Measurements from ENCODE around the gene ARHGAP21. TPM values are rescaled to one million over a fixed set of nuclear protein-coding genes. Genes with fewer than 3 reads are reported as not detected.

The ARHGAP21 gene
- total RNA-seq, 1 donor from 2014 or later = 30.0 TPM

DNA sequence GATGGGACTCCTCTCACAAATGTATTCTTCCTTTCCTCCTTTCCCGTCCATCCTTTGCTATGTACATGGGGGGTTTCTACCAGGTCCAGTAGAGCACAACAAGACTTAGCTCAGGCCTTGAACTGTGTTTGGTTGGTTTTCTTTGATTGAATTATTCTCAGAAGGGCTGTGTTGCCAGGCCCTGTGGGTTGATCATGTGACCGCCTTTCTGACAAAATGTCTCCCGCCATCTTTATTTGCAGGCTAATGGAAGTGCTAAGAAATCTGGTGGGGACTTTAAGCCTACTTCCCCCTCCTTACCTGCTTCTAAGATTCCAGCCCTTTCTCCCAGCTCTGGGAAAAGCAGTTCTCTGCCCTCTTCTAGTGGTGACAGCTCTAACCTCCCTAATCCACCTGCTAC lies 178.1 kb downstream of the ARHGAP21 start:
- intact Hi-C loops (cut with micrococcal nuclease) = no loop called here

DNA sequence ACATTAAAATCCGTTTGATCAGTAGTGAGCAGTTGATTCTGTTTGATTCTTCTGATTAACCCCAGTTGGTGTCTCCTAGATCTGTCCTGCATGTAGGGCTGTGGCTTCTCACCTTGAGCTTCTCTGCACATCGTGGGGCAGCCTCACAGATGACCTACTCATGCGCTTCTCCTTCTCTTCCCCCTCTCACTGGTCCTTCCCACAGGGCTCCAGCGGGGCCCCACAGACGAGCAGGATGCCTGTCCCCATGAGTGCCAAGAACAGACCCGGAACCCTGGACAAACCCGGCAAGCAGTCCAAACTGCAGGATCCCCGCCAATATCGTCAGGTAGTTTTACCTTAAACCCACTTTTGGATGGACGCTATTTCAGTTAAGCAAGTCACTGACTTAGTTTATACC lies 178.9 kb downstream of the ARHGAP21 start:
- intact Hi-C loops (cut with micrococcal nuclease) = no loop called here

DNA sequence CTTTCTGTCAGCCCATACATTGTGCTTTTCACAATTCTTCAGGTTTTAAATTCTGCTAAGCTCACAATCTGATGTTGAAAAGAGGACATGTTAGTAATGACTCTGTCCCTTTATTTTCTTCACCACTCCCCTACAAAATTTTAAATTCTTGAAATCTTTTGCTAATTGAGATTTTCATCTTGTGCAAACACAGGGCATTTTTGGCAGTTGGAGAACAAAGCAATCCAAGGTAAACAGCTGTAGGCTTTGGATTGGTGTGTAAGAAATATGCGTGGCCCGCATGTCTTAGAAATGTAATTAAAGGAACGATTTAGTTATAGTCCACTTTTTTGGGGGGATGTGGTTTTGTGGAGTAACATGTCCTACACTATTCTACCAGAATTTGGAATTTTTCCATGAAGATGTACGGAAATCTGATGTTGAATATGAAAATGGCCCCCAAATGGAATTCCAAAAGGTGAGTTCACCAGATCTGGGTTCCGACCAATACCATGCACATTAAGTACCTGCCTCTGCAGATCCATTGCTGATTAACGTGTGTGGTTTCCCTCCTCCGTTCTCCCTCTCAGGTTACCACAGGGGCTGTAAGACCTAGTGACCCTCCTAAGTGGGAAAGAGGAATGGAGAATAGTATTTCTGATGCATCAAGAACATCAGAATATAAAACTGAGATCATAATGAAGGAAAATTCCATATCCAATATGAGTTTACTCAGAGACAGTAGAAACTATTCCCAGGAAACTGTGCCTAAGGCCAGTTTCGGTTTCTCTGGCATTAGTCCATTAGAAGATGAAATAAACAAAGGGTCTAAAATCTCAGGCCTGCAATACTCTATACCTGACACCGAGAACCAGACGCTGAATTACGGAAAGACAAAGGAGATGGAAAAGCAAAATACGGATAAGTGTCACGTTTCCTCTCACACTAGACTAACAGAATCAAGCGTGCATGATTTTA lies 181.1 kb downstream of the ARHGAP21 start:
- intact Hi-C loops (cut with micrococcal nuclease) = no loop called here

- intact Hi-C loops (cut with micrococcal nuclease) = no loop called here
These were observed 182.4 kb downstream of the ARHGAP21 start for GRCh38 chr10:24541239-24541753.

GRCh38 chr10:24536636-24537035 lies 187.1 kb downstream of the ARHGAP21 start:
- intact Hi-C loops (cut with micrococcal nuclease) = no loop called here

GRCh38 chr10:24533981-24534380 lies 189.7 kb downstream of the ARHGAP21 start:
- intact Hi-C loops (cut with micrococcal nuclease) = no loop called here

Other genes with a start within 250 kb of the ARHGAP21 start
- gene PRTFDC1, start 228.7 kb upstream of the ARHGAP21 start, total RNA-seq = 0.18 and 0.36 TPM in 2 replicates

Data from T-helper 2 cell treated with Interferon-gamma antibody and Interleukin-4, amounts not matched to agents 100 ng/mL and 5 ng/mL, for 36 hours (primary cell).